Thymus (tissue), 11 donors: ENCODE measurements around the gene ZFC3H1. TPM values are rescaled to one million over a fixed set of nuclear protein-coding genes. Genes with fewer than 3 reads are reported as not detected.
"Not testable (repeated sequence)": the region's sequence is repeated elsewhere in the genome, so short reads cannot be mapped to it uniquely, and the experiment has no call there.

Experiments
- DNase-seq, 9 donors: peaks; one replicate each; pipeline ENCODE4 v3.0.0-alpha.2; 2013; ENCODE audit warnings: low spot score in 9 of 9, low read depth in 6 of 9, missing footprints in 1 of 9
- H3K27ac ChIP-seq, 2 donors: one replicate each; pipeline ENCODE4 v1.5.1; 2013; ENCODE audit warnings: control low read depth in 1 of 2, low read depth in 1 of 2, low read length in 1 of 2, mild to moderate bottlenecking in 1 of 2, moderate library complexity in 1 of 2
- H3K27me3 ChIP-seq, 2 donors: one replicate each; pipeline ENCODE4 v1.5.1; 2013; ENCODE audit warnings: low read length in 1 of 2; ENCODE audit not compliant: control insufficient read depth in 2 of 2, insufficient read depth in 1 of 2
- H3K36me3 ChIP-seq, 2 donors: one replicate each; pipeline ENCODE4 v1.5.1; 2013; ENCODE audit warnings: low read length in 1 of 2, mild to moderate bottlenecking in 1 of 2, moderate library complexity in 1 of 2; ENCODE audit not compliant: control insufficient read depth in 2 of 2, insufficient read depth in 2 of 2
- H3K4me1 ChIP-seq, 2 donors: one replicate each; pipeline ENCODE4 v1.5.1; 2013; ENCODE audit warnings: low read length in 2 of 2; ENCODE audit not compliant: control insufficient read depth in 2 of 2, insufficient read depth in 2 of 2
- H3K4me3 ChIP-seq, 2 donors: one replicate each; pipeline ENCODE4 v1.5.1; 2013; ENCODE audit warnings: low read length in 2 of 2, control low read depth in 1 of 2, mild to moderate bottlenecking in 1 of 2
- H3K9me3 ChIP-seq, 2 donors: one replicate each; pipeline ENCODE4 v1.5.1; 2013; ENCODE audit warnings: low read length in 1 of 2, mild to moderate bottlenecking in 1 of 2; ENCODE audit not compliant: control insufficient read depth in 2 of 2, insufficient read depth in 1 of 2
- WGBS: extraction: QIAGEN DNeasy Blood & Tissue Kit; methylation state at CpG from one replicate; pipeline ENCODE4 v1.1.7; 2013; 5-methylcytosine and 5-hydroxymethylcytosine counted together
- polyA plus RNA-seq: library from polyadenylated mRNA; stranded (reverse); fragments of 200-250 nt; gene quantifications from one replicate; pipeline ENCODE4 v1.2.3, GENCODE V29; 2013
- total RNA-seq: library from RNA; stranded (reverse); fragments of 120-200 nt; gene quantifications from one replicate; pipeline ENCODE4 v1.2.4, GENCODE V29; 2013
- donor health status: healthy.

The ZFC3H1 gene
- total and polyA plus RNA-seq, 2 donors: 23.7 to 41.8 TPM

DNA sequence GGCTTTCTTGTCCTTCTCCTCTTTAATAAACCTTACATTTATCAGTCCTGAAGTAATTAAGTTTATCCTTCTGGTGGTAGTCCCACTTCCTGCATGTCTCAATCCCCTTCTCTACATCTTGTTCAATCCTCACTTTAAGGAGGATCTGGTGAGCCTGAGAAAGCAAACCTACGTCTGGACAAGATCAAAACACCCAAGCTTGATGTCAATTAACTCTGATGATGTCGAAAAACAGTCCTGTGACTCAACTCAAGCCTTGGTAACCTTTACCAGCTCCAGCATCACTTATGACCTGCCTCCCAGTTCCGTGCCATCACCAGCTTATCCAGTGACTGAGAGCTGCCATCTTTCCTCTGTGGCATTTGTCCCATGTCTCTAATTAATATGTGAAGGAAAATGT is 79.3 kb downstream of the ZFC3H1 start:
- Histone ChIP-seq H3K27me3 (no peaks in the 10 kb centered on the region), H3K4me1 (no peaks in the 10 kb centered on the region), H3K36me3 (no peaks in the 10 kb centered on the region), H3K9me3 (no peaks in the 10 kb centered on the region), H3K4me3 (no peak overlapping the region), H3K27ac (no peak overlapping the region)
- DNase-seq: no peak
- WGBS: 92% methylated on average over 3 of the region's 3 CpGs

DNA sequence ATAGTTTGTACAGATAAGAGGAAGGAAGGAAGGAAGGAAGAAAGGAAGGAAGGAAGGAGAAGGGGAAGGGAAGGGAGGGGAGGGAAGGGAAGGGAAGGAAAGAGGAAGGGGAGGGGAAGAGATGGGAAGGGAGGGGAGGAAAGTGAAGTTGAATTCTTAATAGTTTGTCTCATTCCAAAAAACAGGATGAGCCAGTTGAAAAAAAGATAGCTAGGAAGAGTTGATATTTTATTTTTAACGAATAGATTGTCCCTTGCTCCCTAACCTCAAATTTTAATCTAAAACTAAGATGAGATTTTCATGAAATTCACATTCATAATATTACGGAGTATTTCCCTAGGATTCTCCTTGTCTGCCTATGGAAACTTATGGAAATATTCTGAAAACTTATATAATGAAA is 80.7 kb downstream of the ZFC3H1 start:
- DNase-seq: no peak
- H3K4me3 ChIP-seq: no peak overlapping the region
- no peaks in the 10 kb centered on the region for H3K4me1 ChIP-seq
- H3K36me3 ChIP-seq: no peaks in the 10 kb centered on the region
- H3K27me3 ChIP-seq: no peaks in the 10 kb centered on the region
- H3K9me3 ChIP-seq: no peaks in the 10 kb centered on the region
- WGBS: 98% methylated on average over 2 of the region's 2 CpGs
- H3K27ac ChIP-seq: no peak overlapping the region

DNA sequence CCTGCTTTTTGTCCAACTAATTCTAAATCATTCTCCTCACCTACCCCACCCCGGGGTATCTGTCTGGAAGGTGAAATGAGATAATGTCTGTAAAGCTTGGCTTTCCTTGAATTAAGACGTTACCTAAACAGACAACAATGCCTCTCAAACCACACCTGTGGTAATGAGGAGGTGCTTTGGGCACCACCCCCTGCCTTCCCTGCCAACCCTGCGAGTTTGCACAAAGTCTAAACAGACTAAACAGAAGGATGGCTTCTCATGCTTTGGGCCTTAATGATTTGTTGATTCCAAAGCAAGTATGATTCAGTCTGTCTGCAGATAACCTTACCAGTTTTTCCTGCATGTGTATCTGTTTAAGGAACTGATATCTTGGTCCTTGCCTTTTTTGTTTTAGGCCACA is 82.4 kb downstream of the ZFC3H1 start:
- Histone ChIP-seq H3K4me3 (no peak overlapping the region), H3K9me3 (no peaks in the 10 kb centered on the region), H3K4me1 (no peaks in the 10 kb centered on the region), H3K27me3 (no peaks in the 10 kb centered on the region), H3K27ac (no peak overlapping the region), H3K36me3 (no peaks in the 10 kb centered on the region)
- WGBS: 81% methylated on average over 3 of the region's 3 CpGs
- DNase-seq: peak in 1 of 9 donors; percentile 20

DNA sequence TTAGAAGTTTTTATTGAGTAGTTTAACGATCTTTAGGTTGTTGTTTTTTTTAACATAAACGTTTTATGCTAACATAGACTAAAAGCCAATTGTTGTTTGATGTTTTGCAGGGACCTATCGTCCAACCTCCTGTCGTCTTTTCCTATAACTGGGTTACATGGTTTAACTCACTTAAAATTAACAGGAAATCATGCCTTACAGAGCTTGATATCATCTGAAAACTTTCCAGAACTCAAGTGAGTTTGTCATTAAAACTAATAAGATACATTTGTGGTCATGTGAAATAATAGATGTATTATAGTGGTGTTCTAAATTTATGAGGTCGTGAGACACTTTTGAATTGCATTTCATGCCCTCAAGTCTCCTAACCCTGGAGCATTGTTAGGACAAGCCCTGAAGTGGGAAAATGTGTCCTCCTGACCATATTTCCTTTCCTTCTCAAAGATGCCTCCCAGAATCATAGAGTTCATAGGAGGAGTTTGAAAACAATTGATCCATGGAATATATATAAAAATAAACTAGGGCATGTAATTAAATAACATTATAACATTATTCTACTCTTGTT is 84.9 kb downstream of the ZFC3H1 start:
- Histone ChIP-seq H3K27ac (no peak overlapping the region), H3K27me3 (no peaks in the 10 kb centered on the region), H3K9me3 (no peaks in the 10 kb centered on the region), H3K4me1 (no peaks in the 10 kb centered on the region), H3K36me3 (no peaks in the 10 kb centered on the region), H3K4me3 (no peak overlapping the region)
- 92% methylated on average over 5 of the region's 5 CpGs for WGBS
- DNase-seq: no peak

DNA sequence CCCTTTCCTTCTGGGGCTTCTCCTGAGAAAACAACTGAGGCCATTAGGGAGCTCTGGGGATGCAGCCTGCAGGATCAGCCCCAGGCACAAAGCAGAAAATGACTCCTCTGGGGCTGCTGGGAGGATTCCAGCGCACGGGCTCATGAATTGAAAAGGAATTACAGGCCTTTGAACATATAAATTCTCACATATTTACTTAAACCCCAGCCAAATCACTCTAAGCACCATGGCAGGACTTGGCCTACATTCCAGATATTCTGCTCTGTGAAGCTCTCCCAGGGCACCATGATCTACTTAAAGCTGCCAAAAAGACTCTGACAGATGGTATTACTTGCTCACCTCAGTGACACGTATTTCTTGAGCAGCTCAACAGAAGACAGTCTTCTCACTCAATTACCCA is 87.2 kb downstream of the ZFC3H1 start:
- H3K4me3 ChIP-seq: no peak overlapping the region
- no peaks in the 10 kb centered on the region for H3K36me3 ChIP-seq
- H3K27ac ChIP-seq: no peak overlapping the region
- no peaks in the 10 kb centered on the region for H3K27me3 ChIP-seq
- no peak for DNase-seq
- H3K9me3 ChIP-seq: no peaks in the 10 kb centered on the region
- H3K4me1 ChIP-seq: no peaks in the 10 kb centered on the region
- WGBS: 93% methylated on average over 3 of the region's 3 CpGs

DNA sequence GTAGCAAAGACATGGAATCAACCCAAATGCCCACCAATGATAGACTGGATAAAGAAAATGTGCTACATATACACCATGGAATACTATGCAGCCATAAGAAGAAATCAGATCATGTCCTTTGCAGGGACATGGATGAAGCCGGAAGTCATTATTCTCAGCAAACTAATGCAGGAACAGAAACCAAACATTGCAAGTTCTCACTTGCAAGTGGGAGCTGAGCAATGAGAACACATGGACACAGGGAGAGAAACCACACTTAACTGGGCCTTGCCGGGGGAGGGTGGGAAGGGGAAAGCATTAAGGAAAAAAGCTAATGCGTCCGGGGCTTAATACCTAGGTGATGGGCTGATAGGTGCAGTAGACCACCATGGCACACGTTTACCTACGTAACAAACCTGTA is 93.8 kb downstream of the ZFC3H1 start:
- not testable (repeated sequence) for DNase-seq, H3K4me1 ChIP-seq, H3K36me3 ChIP-seq, H3K9me3 ChIP-seq, H3K27me3 ChIP-seq, H3K27ac ChIP-seq, H3K4me3 ChIP-seq
- 82% methylated on average over 6 of the region's 6 CpGs for WGBS

DNA sequence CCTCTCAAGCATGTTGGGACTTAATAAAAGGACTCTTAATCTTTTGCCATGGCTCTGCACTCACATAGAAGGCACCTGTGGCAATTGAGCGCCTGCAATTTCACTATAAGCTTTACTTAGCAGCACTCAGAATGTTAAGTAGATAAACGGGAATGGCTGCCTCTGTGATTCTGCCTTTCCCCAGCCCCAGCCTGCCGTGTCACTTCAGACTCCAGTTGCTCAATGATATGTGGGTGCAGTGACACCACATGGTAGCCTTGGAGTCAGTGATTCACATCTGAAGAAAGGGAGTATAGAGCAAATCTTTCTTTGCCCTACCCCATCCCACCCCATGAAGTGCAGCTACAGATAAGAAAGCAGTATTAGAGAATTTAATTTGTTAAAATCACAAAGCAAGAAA is 96.1 kb downstream of the ZFC3H1 start:
- 98% methylated on average over 3 of the region's 3 CpGs for WGBS
- Histone ChIP-seq H3K36me3 (no peaks in the 10 kb centered on the region), H3K9me3 (no peaks in the 10 kb centered on the region), H3K27ac (no peak overlapping the region), H3K4me1 (no peaks in the 10 kb centered on the region), H3K4me3 (no peak overlapping the region), H3K27me3 (no peaks in the 10 kb centered on the region)
- DNase-seq: no peak

DNA sequence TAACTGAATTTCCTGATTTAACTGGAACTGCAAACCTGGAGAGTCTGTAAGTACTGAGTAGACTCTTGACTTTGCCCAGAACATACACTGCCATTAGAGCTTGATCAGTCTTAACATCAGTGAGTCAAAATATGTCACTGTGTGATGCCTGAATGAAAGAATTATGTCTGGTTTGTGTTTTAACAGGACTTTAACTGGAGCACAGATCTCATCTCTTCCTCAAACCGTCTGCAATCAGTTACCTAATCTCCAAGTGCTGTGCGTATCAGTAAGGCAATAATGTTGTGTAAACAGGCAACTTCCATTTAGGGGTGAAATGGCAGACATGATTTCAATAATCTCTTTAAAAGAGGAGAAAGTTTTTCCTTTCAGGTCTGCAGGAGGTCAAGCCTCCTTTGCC is 97.0 kb downstream of the ZFC3H1 start:
- DNase-seq: no peak
- WGBS: 95% methylated on average over 2 of the region's 2 CpGs
- Histone ChIP-seq H3K9me3 (no peaks in the 10 kb centered on the region), H3K4me1 (no peaks in the 10 kb centered on the region), H3K4me3 (no peak overlapping the region), H3K27me3 (no peaks in the 10 kb centered on the region), H3K36me3 (no peaks in the 10 kb centered on the region), H3K27ac (no peak overlapping the region)

DNA sequence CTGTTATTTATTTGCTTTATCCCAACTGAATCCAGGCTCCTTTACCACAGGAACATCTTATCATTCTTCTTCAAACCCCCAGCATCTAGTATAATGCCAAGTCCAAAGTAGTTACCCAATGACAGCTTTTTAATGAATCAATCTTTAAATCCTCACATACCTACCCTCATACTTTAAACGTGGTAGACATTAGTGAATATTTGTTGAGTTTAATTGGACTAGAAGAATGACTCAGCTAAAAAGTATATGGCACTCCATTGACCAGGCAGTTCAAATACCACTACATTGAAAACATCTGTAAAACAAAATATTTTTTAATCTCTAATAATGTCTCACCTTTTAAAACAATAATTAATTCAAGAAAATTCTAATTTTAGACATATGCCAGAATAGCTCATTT is 98.1 kb downstream of the ZFC3H1 start:
- no peaks in the 10 kb centered on the region for H3K4me1 ChIP-seq
- 87% methylated on average over 1 of the region's 1 CpG for WGBS
- no peaks in the 10 kb centered on the region for H3K9me3 ChIP-seq
- no peak overlapping the region for H3K4me3 ChIP-seq
- DNase-seq: no peak
- H3K27me3 ChIP-seq: no peaks in the 10 kb centered on the region
- no peak overlapping the region for H3K27ac ChIP-seq
- H3K36me3 ChIP-seq: no peaks in the 10 kb centered on the region
